Measurements from ENCODE around the gene ZNF366.
"Not testable (repeated sequence)": the region's sequence is repeated elsewhere in the genome, so short reads cannot be mapped to it uniquely, and the experiment has no call there.

ZNF366 gene

DNA sequence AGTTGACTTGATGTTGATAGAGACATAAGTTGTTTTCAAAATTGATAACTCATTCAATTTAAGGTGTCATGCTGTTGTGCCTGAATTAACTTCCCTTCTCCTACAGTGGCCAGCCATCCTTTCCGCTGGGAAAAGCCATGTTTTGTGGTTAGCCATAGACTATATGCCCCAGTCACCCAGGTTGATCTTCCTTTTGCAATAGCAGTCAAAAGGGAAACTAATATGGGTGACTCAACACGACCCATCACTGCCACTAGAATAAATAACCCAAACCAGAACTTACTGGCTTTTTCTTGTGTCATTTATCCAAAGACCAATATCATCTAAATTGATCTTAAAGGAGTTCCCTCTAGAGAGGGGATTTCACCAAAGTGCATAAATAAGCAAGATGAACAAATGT is 99.7 kb downstream of the ZNF366 start:
- no peak for DNase-seq (ENCODE audit: low read depth)

DNA sequence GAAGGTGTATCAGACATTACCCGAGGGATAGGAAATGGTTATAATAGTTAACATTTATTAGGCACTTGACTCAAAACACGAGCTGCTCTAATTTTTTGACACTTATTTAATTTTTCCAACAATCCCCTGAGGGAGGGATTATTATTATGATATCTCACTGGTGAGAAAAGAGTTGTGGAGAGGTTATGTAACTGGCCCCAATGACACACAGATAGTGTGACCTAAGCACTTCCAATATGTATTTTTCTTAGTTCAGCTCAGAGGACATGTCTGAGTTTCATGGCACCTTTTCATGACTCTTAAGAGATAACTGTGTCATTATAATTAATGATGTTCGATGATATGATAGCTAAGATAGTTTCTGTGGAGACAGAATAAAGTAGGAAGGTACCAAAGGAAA is 100.1 kb downstream of the ZNF366 start:
- no peak for DNase-seq (ENCODE audit: low read depth)

DNA sequence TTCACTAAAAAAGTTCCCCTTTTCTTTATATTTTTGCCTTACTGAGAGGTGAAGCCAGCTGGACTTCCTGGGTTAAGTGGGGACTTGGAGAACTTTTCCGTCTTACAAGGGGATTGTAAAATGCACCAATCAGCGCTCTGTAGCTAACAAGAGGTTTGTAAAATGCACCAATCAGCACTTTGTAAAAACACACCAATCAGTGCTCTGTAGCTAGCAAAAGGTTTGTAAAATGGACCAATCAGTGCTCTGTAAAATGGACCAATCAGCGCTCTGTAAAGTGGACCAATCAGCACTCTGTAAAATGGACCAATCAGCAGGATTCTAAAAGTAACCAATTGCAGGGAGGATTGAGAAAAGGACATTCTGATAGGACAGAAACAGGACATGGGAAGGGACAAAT is 102.4 kb downstream of the ZNF366 start:
- not testable (repeated sequence) for DNase-seq (ENCODE audit: low read depth)

DNA sequence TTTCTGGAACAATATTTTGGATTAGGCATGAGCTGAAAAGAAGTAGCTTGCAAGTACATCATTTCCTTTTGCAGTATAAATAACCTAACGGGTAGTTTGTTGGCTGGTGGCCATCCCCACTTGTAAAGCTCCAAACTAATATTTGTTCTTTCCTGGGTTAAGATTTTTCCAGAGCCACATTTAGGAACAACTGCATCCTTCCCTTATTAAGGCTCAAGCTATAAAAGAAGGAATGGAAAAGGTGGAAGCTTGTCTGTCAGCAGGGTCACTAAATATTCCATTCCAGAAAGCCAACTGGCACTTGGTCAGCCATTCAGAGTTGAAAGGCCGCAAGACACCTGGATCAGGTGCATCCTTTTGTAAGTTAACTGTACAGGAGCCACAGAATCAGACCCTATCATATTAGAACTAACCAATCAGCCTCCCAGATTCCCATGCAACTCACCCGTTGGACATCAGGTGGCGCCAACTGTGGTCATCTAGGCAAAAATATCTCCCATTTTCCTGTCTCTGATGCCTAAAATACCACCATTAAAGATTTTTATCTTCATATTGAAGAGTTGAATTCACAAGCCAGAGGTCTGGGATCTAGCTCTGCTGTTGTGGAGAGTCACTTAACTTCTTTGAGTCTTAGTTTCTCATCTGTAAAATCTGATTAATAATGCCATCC is 104.1 kb downstream of the ZNF366 start:
- no peak for DNase-seq (ENCODE audit: low read depth)

DNA sequence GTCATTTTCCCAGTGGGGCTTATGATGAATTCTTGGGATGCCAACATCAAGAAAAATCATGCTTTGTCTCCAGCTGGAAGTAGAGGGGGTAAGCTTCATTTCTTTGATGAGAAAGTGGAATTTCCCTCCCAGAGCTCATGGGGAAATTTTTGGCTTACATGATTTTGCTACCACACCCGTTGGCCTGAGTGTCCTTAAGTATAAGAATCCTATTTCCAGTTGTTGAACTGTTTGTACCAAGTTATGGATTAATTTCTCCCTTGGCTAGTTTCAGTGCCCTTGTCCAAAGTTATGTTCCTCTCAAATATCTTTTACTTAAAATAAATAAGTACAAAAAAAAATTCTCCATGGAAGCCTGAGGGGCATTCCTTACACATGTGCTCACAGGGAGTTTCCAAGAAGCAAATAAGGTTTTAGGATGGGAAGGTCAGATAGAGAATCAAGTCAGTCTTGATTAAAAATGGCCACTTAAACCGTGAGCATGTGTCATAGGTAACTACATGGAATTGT is 104.8 kb downstream of the ZNF366 start:
- DNase-seq (ENCODE audit: low read depth), result no peak

DNA sequence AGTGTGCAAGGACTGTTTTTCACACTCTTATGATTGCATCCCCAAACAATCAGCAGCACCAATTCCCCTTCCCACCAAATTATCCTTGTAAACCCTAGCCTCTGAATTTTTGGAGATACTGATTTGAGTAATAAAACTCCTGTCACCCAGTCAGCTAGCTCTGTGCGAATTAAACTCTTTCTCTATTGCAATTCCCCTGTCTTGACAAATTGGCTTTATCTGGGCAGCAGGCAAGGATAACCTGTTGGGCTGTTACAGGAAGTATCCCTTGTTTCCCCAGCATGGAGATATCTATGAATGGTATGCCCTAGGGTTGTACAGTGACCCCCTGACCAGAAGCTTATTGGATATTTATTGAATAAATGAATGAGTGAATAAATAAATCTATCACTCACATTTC is 106.3 kb downstream of the ZNF366 start:
- DNase-seq (ENCODE audit: low read depth), result no peak

DNA sequence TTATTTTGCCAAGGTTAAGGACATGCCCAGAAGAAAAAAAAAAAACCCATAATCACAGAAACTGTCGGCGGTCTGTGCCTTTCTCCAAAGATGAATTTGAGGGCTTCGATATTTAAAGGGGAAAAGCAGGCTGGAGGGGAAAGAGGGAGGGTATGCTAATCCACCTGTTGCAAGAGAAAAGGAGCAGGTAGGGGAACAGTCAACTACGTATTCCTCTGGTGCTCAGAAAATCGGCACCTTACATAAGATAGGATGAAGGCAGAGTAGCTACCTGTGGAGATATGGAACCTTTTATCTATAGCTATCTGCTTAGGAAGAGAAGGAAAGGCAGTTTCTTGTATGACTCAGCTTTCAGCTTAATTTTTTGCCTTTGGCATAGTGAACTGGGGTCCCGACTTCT is 109.4 kb downstream of the ZNF366 start:
- DNase-seq (ENCODE audit: low read depth), result no peak

DNA sequence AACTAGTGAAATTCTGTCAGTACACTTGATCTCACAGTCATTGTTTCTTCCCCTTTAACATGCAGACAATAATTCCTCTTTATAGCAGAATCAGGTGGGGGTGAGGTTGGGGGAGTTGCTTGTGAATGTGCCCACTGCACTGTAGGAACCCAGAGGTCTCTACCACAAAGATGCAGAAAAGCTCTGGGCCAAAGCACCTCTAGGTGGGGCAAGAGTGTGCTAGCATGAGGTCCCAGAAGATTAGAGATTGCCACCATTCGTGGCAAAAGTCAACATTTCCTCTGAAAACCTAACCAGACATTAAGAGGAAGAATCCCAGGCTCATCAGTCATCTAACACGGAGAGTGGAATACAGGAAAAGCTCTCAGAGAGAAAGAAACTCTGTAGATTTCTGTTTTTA is 112.5 kb downstream of the ZNF366 start:
- no peak for DNase-seq (ENCODE audit: low read depth)

DNA sequence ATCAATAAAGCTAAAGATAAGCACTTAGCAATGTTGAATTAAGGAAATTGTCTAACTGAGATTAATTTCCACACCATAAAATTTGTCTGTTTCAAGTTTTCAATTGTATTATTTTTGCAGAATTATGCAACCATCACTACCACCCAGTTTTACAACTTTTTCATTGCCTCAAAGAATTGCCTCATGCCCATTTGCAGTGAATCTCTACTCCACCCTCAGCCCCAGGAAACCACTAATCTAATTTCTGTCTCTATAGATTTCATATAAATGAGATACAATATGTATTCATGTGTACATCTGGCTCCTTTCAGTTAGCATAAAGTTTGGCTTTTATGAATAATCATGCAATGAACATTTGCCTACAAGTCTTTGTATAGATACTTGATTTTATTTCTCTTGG is 114.2 kb downstream of the ZNF366 start:
- DNase-seq (ENCODE audit: low read depth), result no peak
